HepG2 (cell line): Measurements from ENCODE around the gene CTU1. TPM values are rescaled to one million over a fixed set of nuclear protein-coding genes. Genes with fewer than 3 reads are reported as not detected.

Source experiments
- ATAC-seq: fragments of 200-7000 bp; cut with Tn5 transposase; 3 replicates; pipeline ENCODE4 v1.9.1; 2020; ENCODE audit warnings: mild to moderate bottlenecking, moderate library complexity
- BruUV-seq: library from RNA; stranded (reverse); fragments of 400-500 nt; replicated peaks from 2 replicates; lab custom pipeline; 2021; lab: Mats Ljungman, UMichigan
- CTCF ChIA-PET: fragments of 300-600 bp; formaldehyde crosslinking; extraction: SDS; loops from one replicate; lab custom pipeline; 2021; ENCODE audit warnings: low total read pairs, inconsistent platforms, low intra/inter-chr PET ratio; lab: Yijun Ruan, JAX
- POLR2A ChIA-PET: fragments of 350-600 bp; sonication (Branson Sonifier 250); formaldehyde crosslinking; loops from one replicate; lab custom pipeline; 2020; ENCODE audit warnings: antibody characterized with exemption, inconsistent platforms; lab: Yijun Ruan, JAX
- DNase-seq: peaks from one replicate; pipeline ENCODE4 v3.0.0-alpha.2; 2015; ENCODE audit warnings: low spot score
- FAIRE-seq: peaks from 3 replicates; lab custom pipeline; 2011; peaks lifted over from hg19 to GRCh38; lab: Jason Lieb, UNC
- H2AFZ ChIP-seq: one replicate; pipeline ENCODE4 v1.6.1; 2011; ENCODE audit warnings: low read length, inconsistent platforms
- H3K27ac ChIP-seq: fragments of 300-600 bp; 3 replicates; pipeline ENCODE4 v1.8.0; 2011; ENCODE audit warnings: mixed run types, mild to moderate bottlenecking, mixed read lengths, low read length, inconsistent platforms; ENCODE audit not compliant: insufficient read depth; ENCODE audit errors: extremely low read length
- H3K27me3 ChIP-seq, 2 experiments: fragments of 200-600 bp in 1 of 2; 2 replicates in 1 of 2; 3 replicates in 1 of 2; pipeline versions ENCODE4 v1.6.0 to v1.8.0; 2011; ENCODE audit warnings: low read length in 2 of 2, mild to moderate bottlenecking in 2 of 2, moderate library complexity in 2 of 2, inconsistent platforms in 1 of 2; ENCODE audit not compliant: insufficient read depth in 2 of 2, control insufficient read depth in 1 of 2
- H3K36me3 ChIP-seq, 2 experiments: fragments of 200-600 bp in 1 of 2; replicated peaks in 1 of 2; 2 replicates in 1 of 2; 3 replicates in 1 of 2; pipeline versions ENCODE4 v1.5.1 to v1.8.0; 2011; ENCODE audit warnings: low read length in 2 of 2, inconsistent platforms in 1 of 2; ENCODE audit not compliant: insufficient read depth in 2 of 2, control insufficient read depth in 1 of 2
- H3K4me1 ChIP-seq: 2 replicates; pipeline ENCODE4 v1.5.1; 2012; ENCODE audit warnings: low read length, inconsistent platforms; ENCODE audit not compliant: insufficient read depth
- H3K4me2 ChIP-seq: 2 replicates; pipeline ENCODE4 v1.6.0; 2011; ENCODE audit warnings: low read depth, low read length, inconsistent platforms
- H3K4me3 ChIP-seq, 3 experiments: fragments of 200-600 bp in 1 of 3; sonication (generic), shearing (Covaris generic) in 1 of 3; replicated peaks in 1 of 3; 2 replicates each; pipeline ENCODE4 v1.5.1; 2011 to 2016; ENCODE audit warnings: low read length in 3 of 3, inconsistent platforms in 2 of 3, low read depth in 2 of 3, mild to moderate bottlenecking in 2 of 3, control low read depth in 1 of 3, mixed read lengths in 1 of 3; ENCODE audit not compliant: insufficient read depth in 1 of 3
- H3K79me2 ChIP-seq: one replicate; pipeline ENCODE4 v1.6.1; 2011; ENCODE audit warnings: low read length, inconsistent platforms; ENCODE audit not compliant: insufficient read depth
- H3K9ac ChIP-seq: 2 replicates; pipeline ENCODE4 v1.6.0; 2011; ENCODE audit warnings: mild to moderate bottlenecking, low read depth, low read length, inconsistent platforms; ENCODE audit not compliant: insufficient read depth
- H3K9me3 ChIP-seq: 2 replicates; pipeline ENCODE4 v1.5.1; 2012; ENCODE audit warnings: mild to moderate bottlenecking, low read length
- H4K20me1 ChIP-seq: 2 replicates; pipeline ENCODE4 v1.6.0; 2011; ENCODE audit warnings: inconsistent platforms, mild to moderate bottlenecking, low read length, moderate library complexity; ENCODE audit not compliant: insufficient read depth
- FOSL1 ChIP-seq: sonication (generic); formaldehyde crosslinking; IDR thresholded peaks from 2 replicates; pipeline ENCODE4 v1.9.0; 2021; ENCODE audit warnings: missing genetic modification reagents, borderline replicate concordance
- KLF13 ChIP-seq: sonication (generic); formaldehyde crosslinking; IDR thresholded peaks from 2 replicates; pipeline ENCODE4 v1.4.0; 2020; ENCODE audit warnings: mild to moderate bottlenecking, missing genetic modification reagents
- RFX5 ChIP-seq: IDR thresholded peaks from 2 replicates; pipeline ENCODE4 v1.6.1; 2011; ENCODE audit warnings: low read depth, low read length, improper control_type of control experiment
- WGBS: methylation state at CpG from one replicate; pipeline ENCODE4 v1.1.6; 2017; ENCODE audit warnings: low lambda C conversion rate; 5-methylcytosine and 5-hydroxymethylcytosine counted together
- in situ Hi-C: cut with HindIII; loops from 2 replicates; pipeline ENCODE4 v1.10.0; 2017; ENCODE audit warnings: low pct_unique_long_range_greater_than_20kb; ENCODE audit not compliant: extremely low pct_ligation_motif_present
- intact Hi-C: fragments of 100-400 bp; cut with micrococcal nuclease; formaldehyde crosslinking; loops from one replicate; pipeline ENCODE4 v1.10.0; 2022; ENCODE audit not compliant: unreplicated experiment
- polyA plus RNA-seq, 8 experiments: library from polyadenylated mRNA; depleted of rRNA in 3 of 8; stranded (reverse) in 7 of 8; unstranded in 1 of 8; fragments of >200 nt; fragmentation: Illumina TruSeq in 4 of 8; extraction: Trizol in 4 of 8; gene quantifications; 2 replicates each; pipeline versions ENCODE4 v1.2.1 to v1.2.3, GENCODE V29; 2011 to 2016; ENCODE audit warnings: low read depth in 4 of 8, missing spikeins in 1 of 8, mixed read lengths in 1 of 8; ENCODE audit not compliant: insufficient read depth in 1 of 8
- total RNA-seq, 5 experiments: library from RNA; depleted of rRNA; stranded (reverse); fragments of >200 nt; fragmentation: Illumina TruSeq; extraction: Trizol; gene quantifications; 2 replicates each; pipeline ENCODE4 v1.2.3, GENCODE V29; 2016; ENCODE audit warnings: low read depth in 1 of 5
- TF ChIP-seq, protein P1 (sequence below), 2 experiments: sonication (generic) in 1 of 2; formaldehyde crosslinking in 1 of 2; IDR thresholded peaks; 2 replicates each; pipeline versions ENCODE4 v1.4.0 to v1.6.1; 2018 to 2020; ENCODE audit warnings: missing genetic modification reagents in 2 of 2, borderline replicate concordance in 1 of 2, low read depth in 1 of 2, mild to moderate bottlenecking in 1 of 2, missing biosample characterization in 1 of 2
- TF ChIP-seq, protein P2 (sequence below): sonication (generic); formaldehyde crosslinking; IDR thresholded peaks from 2 replicates; pipeline ENCODE4; 2020; ENCODE audit warnings: missing genetic modification reagents, mild to moderate bottlenecking, borderline replicate concordance

CTU1 gene
- total and polyA plus RNA-seq, 2 of the 13 experiments (the other 11 are each of a cell fraction or from before 2014, with no cell fraction given): 1.9 to 2.9 TPM

DNA sequence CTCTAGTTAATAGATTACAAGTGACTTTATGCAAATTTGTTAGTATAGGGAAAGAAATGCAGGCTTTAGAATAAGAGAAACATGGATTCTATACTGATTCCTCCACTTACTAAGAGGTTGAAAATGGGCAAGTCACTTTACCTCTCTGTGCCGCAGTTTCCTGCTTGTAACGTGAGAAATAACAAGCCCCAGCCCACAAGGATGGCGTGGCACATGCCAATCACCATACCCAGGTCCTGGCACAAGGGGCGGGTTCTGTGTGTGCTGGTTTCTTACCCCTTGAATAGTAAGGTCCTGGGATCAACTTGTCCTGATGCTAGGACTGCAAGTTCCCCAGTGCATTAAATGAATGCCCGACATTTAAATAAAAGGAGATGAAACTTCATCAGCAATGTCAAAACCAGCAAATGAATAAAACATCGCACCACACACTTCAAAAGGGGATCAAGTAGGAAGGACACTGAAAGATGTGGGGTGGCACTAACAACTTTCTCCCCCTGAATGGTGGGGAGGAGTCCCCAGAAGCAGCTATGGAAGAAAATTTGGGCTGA lies 8.6 kb upstream of the CTU1 start:
- peaks cover 0 to 53% of the 10 kb centered on the region in 2 experiments; a peak in 3 of 5 replicates for H3K27me3 ChIP-seq
- H3K4me2 ChIP-seq: no peak overlapping the region
- no peak overlapping the region for H3K4me3 ChIP-seq
- H3K9ac ChIP-seq: no peak overlapping the region
- H3K9me3 ChIP-seq: no peaks in the 10 kb centered on the region
- no TSS peak for BruUV-seq
- H3K27ac ChIP-seq: no peak overlapping the region
- DNase-seq: no peak
- CTCF ChIA-PET: no interaction called here
- H3K79me2 ChIP-seq: no peaks in the 10 kb centered on the region
- no peaks in the 10 kb centered on the region for H3K36me3 ChIP-seq
- H4K20me1 ChIP-seq: no peaks in the 10 kb centered on the region
- intact Hi-C loops (no loop called here), in situ Hi-C loops (no loop called here)
- no peak overlapping the region for H2AFZ ChIP-seq
- WGBS: 7% methylated on average over 6 of the region's 6 CpGs
- no peak for ATAC-seq
- POLR2A ChIA-PET: no interaction called here
- FAIRE-seq: no peak
- TF ChIP-seq FOSL1 (CRISPR knock-in tag) (no peak), KLF13 (CRISPR knock-in tag) (no peak), RFX5 (no peak)
- TF ChIP-seq, protein P1, sequence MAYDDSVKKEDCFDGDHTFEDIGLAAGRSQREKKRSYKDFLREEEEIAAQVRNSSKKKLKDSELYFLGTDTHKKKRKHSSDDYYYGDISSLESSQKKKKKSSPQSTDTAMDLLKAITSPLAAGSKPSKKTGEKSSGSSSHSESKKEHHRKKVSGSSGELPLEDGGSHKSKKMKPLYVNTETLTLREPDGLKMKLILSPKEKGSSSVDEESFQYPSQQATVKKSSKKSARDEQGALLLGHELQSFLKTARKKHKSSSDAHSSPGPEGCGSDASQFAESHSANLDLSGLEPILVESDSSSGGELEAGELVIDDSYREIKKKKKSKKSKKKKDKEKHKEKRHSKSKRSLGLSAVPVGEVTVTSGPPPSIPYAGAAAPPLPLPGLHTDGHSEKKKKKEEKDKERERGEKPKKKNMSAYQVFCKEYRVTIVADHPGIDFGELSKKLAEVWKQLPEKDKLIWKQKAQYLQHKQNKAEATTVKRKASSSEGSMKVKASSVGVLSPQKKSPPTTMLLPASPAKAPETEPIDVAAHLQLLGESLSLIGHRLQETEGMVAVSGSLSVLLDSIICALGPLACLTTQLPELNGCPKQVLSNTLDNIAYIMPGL (CRISPR knock-in tag; IDR thresholded peaks at IDR 0.05; ENCODE audit: borderline replicate concordance in 1 of 2, low read depth in 1 of 2): no peak
- TF ChIP-seq, protein P2, sequence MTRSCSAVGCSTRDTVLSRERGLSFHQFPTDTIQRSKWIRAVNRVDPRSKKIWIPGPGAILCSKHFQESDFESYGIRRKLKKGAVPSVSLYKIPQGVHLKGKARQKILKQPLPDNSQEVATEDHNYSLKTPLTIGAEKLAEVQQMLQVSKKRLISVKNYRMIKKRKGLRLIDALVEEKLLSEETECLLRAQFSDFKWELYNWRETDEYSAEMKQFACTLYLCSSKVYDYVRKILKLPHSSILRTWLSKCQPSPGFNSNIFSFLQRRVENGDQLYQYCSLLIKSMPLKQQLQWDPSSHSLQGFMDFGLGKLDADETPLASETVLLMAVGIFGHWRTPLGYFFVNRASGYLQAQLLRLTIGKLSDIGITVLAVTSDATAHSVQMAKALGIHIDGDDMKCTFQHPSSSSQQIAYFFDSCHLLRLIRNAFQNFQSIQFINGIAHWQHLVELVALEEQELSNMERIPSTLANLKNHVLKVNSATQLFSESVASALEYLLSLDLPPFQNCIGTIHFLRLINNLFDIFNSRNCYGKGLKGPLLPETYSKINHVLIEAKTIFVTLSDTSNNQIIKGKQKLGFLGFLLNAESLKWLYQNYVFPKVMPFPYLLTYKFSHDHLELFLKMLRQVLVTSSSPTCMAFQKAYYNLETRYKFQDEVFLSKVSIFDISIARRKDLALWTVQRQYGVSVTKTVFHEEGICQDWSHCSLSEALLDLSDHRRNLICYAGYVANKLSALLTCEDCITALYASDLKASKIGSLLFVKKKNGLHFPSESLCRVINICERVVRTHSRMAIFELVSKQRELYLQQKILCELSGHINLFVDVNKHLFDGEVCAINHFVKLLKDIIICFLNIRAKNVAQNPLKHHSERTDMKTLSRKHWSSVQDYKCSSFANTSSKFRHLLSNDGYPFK (CRISPR knock-in tag): no peak
- H3K4me1 ChIP-seq: no peaks in the 10 kb centered on the region
